HepG2 (cell line): ENCODE results near the gene MPC1. TPM values are rescaled to one million over a fixed set of nuclear protein-coding genes. Genes with fewer than 3 reads are reported as not detected.

Experiments used
- CCDC6 ChIP-seq: sonication (generic); formaldehyde crosslinking; IDR thresholded peaks from 2 replicates; pipeline ENCODE4 v1.8.1; 2022; ENCODE audit warnings: mild to moderate bottlenecking, missing genetic modification reagents, moderate library complexity
- ETS1 ChIP-seq: sonication (generic); formaldehyde crosslinking; IDR thresholded peaks from 2 replicates; pipeline ENCODE4 v1.4.0; 2020; ENCODE audit warnings: missing genetic modification reagents
- HOXA3 ChIP-seq: sonication (generic); formaldehyde crosslinking; IDR thresholded peaks from 2 replicates; pipeline ENCODE4 v1.5.0; 2020; ENCODE audit warnings: missing genetic modification reagents
- MBNL3 ChIP-seq: fragments of 250-450 bp; sonication (Bioruptor Pico); conservative IDR thresholded peaks from 2 replicates; pipeline ENCODE4 v1.8.0; 2022; ENCODE audit warnings: mild to moderate bottlenecking, inconsistent platforms
- MZF1 ChIP-seq: sonication (generic); formaldehyde crosslinking; IDR thresholded peaks from 2 replicates; pipeline ENCODE4 v1.8.1; 2023; ENCODE audit warnings: mild to moderate bottlenecking, missing genetic modification reagents, borderline replicate concordance
- NR0B2 ChIP-seq: sonication (generic); formaldehyde crosslinking; IDR thresholded peaks from 2 replicates; pipeline ENCODE4 v1.4.0; 2020; ENCODE audit warnings: mild to moderate bottlenecking, missing genetic modification reagents
- NR1H2 ChIP-seq: sonication (generic); formaldehyde crosslinking; IDR thresholded peaks from 2 replicates; pipeline ENCODE4 v1.8.1; 2022; ENCODE audit warnings: low read depth, missing genetic modification reagents, borderline replicate concordance
- PHF20 ChIP-seq: sonication (generic); formaldehyde crosslinking; IDR thresholded peaks from 2 replicates; pipeline ENCODE4 v1.5.0; 2020; ENCODE audit warnings: mild to moderate bottlenecking, missing genetic modification reagents
- RBM22 ChIP-seq: fragments of 200-400 bp; formaldehyde crosslinking; optimal IDR thresholded peaks from 2 replicates; pipeline ENCODE3; 2017; ENCODE audit warnings: mild to moderate bottlenecking, low read length, moderate library complexity
- SAP130 ChIP-seq: IDR thresholded peaks from 2 replicates; pipeline ENCODE4 v1.6.1; 2016; ENCODE audit warnings: low read depth
- SCMH1 ChIP-seq: sonication (generic); formaldehyde crosslinking; IDR thresholded peaks from 2 replicates; pipeline ENCODE4 v1.9.0; 2021; ENCODE audit warnings: missing genetic modification reagents, mild to moderate bottlenecking, borderline replicate concordance
- SIN3B ChIP-seq: fragments of 150-350 bp; IDR thresholded peaks from 2 replicates; pipeline ENCODE4 v1.6.1; 2014; ENCODE audit warnings: low read length
- TCF12 ChIP-seq, 2 experiments: fragments of 450-650 bp in 1 of 2; sonication (generic) in 1 of 2; formaldehyde crosslinking in 1 of 2; IDR thresholded peaks; 2 replicates each; pipeline versions ENCODE4 v1.6.1 to v1.8.0; 2017 to 2022; ENCODE audit warnings: antibody characterized with exemption in 1 of 2, mild to moderate bottlenecking in 1 of 2, missing genetic modification reagents in 1 of 2, moderate library complexity in 1 of 2
- TIGD3 ChIP-seq: sonication (generic); formaldehyde crosslinking; IDR thresholded peaks from 2 replicates; pipeline ENCODE4 v1.5.1; 2020; ENCODE audit warnings: mild to moderate bottlenecking, missing genetic modification reagents, borderline replicate concordance
- YEATS4 ChIP-seq: sonication (generic); formaldehyde crosslinking; IDR thresholded peaks from 2 replicates; pipeline ENCODE4 v1.4.0; 2020; ENCODE audit warnings: missing genetic modification reagents, borderline replicate concordance
- ZBTB20 ChIP-seq: sonication (generic); formaldehyde crosslinking; IDR thresholded peaks from 2 replicates; pipeline ENCODE4 v1.8.1; 2023; ENCODE audit warnings: missing genetic modification reagents, low read depth, mild to moderate bottlenecking, borderline replicate concordance
- ZBTB8A ChIP-seq: sonication (generic); formaldehyde crosslinking; IDR thresholded peaks from 2 replicates; pipeline ENCODE4 v1.4.0; 2020; ENCODE audit warnings: mild to moderate bottlenecking, low read depth, missing genetic modification reagents, borderline replicate concordance
- ZNF274 ChIP-seq: sonication (generic); formaldehyde crosslinking; IDR thresholded peaks from 2 replicates; pipeline ENCODE4 v1.5.1; 2020; ENCODE audit warnings: mild to moderate bottlenecking, missing genetic modification reagents
- ZNF510 ChIP-seq: sonication (generic); formaldehyde crosslinking; IDR thresholded peaks from 2 replicates; pipeline ENCODE4 v1.4.0; 2020; ENCODE audit warnings: low read depth, mild to moderate bottlenecking, missing genetic modification reagents
- ZNF564 ChIP-seq: sonication (generic); formaldehyde crosslinking; IDR thresholded peaks from 2 replicates; pipeline ENCODE4 v1.8.1; 2023; ENCODE audit warnings: mild to moderate bottlenecking, missing genetic modification reagents
- ZNF597 ChIP-seq: sonication (generic); formaldehyde crosslinking; IDR thresholded peaks from 2 replicates; pipeline ENCODE4 v1.5.0; 2020; ENCODE audit warnings: missing genetic modification reagents
- ZNF737 ChIP-seq: sonication (generic); formaldehyde crosslinking; IDR thresholded peaks from 2 replicates; pipeline ENCODE4 v1.5.0; 2020; ENCODE audit warnings: missing genetic modification reagents, mild to moderate bottlenecking, borderline replicate concordance
- ZSCAN25 ChIP-seq: sonication (generic); formaldehyde crosslinking; IDR thresholded peaks from 2 replicates; pipeline ENCODE4 v1.8.0; 2022; ENCODE audit warnings: mild to moderate bottlenecking, missing genetic modification reagents
- polyA plus RNA-seq, 8 experiments: library from polyadenylated mRNA; depleted of rRNA in 3 of 8; stranded (reverse) in 7 of 8; unstranded in 1 of 8; fragments of >200 nt; fragmentation: Illumina TruSeq in 4 of 8; extraction: Trizol in 4 of 8; gene quantifications; 2 replicates each; pipeline versions ENCODE4 v1.2.1 to v1.2.3, GENCODE V29; 2011 to 2016; ENCODE audit warnings: low read depth in 4 of 8, missing spikeins in 1 of 8, mixed read lengths in 1 of 8; ENCODE audit not compliant: insufficient read depth in 1 of 8
- total RNA-seq, 5 experiments: library from RNA; depleted of rRNA; stranded (reverse); fragments of >200 nt; fragmentation: Illumina TruSeq; extraction: Trizol; gene quantifications; 2 replicates each; pipeline ENCODE4 v1.2.3, GENCODE V29; 2016; ENCODE audit warnings: low read depth in 1 of 5

MPC1 gene
- total and polyA plus RNA-seq, 2 of the 13 experiments (the other 11 are each of a cell fraction or from before 2014, with no cell fraction given), result 189 to 214 TPM

- 0 out of 2 replicates have a peak, but pooled peaks have one; percentile 6 for TF ChIP-seq NR1H2 (CRISPR knock-in tag)
- TF ChIP-seq ETS1 (CRISPR knock-in tag), result peak; percentile 80; the same call in 1 of the 2 replicates
- no peak for TF ChIP-seq SCMH1
- TF ChIP-seq RBM22, result peak; percentile 14
- TF ChIP-seq ZBTB20 (CRISPR knock-in tag), result no peak
- peak; percentile 65 for TF ChIP-seq NR0B2
- no peak for TF ChIP-seq MBNL3 (CRISPR knock-in tag)
- peak; percentile 63 for TF ChIP-seq PHF20 (CRISPR knock-in tag)
- TF ChIP-seq MZF1, result no peak
- peak; percentile 99 for TF ChIP-seq YEATS4
- TF ChIP-seq TIGD3 (CRISPR knock-in tag), result no peak
- peak; percentile 51; the same call in 1 of the 2 replicates for TF ChIP-seq ZSCAN25 (CRISPR knock-in tag)
- no peak for TF ChIP-seq ZNF597 (CRISPR knock-in tag)
- peak; percentile 99 for TF ChIP-seq SAP130 (CRISPR knock-in tag)
- TF ChIP-seq ZNF737 (CRISPR knock-in tag), result no peak
- TF ChIP-seq ZNF274 (CRISPR knock-in tag), result peak; percentile 57; the same call in 1 of the 2 replicates
- no peak for TF ChIP-seq TCF12 (IDR thresholded peaks at IDR 0.05)
- TF ChIP-seq TCF12 (CRISPR knock-in tag; IDR thresholded peaks at IDR 0.05), result no peak
- peak; percentile 89 for TF ChIP-seq HOXA3
- peak; percentile 45; the same call in 1 of the 2 replicates for TF ChIP-seq ZNF564
- TF ChIP-seq ZBTB8A (CRISPR knock-in tag), result no peak
- TF ChIP-seq CCDC6 (CRISPR knock-in tag), result peak; percentile 94
- TF ChIP-seq SIN3B, result peak; percentile 51; the same call in 1 of the 2 replicates
- TF ChIP-seq ZNF510 (CRISPR knock-in tag), result no peak
Observed at GRCh38 chr6:166382933-166383801, at the start of gene MPC1 (continued).
